CD4-positive, alpha-beta T cell treated with Interleukin-4 for 4 hours (primary cell): Measurements from ENCODE around the gene ZBTB16.

Experiments
- DNase-seq: peaks from one replicate; pipeline ENCODE4 v3.0.0-alpha.2; 2020

ZBTB16 gene

DNA sequence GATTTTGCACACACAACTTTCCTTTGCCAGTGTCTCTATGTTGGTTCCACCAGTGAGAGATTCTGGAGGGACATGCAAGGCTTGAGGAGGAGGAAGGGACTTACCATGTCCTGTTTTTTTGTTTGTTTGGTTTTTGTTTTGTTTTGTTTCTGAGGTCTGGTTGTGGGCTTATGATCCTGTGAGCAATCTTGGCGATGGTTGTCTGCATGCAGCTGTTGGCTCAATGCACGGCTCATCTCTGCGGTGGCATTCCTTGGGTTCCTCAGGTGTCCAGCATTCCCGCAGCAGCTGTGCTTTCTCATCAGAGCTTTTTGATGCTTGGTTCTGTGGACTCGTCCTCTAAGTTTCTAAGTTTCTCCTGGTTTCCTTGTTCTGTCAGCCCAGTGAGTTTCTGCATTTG lies 231.9 kb downstream of the ZBTB16 start:
- no peak for DNase-seq

DNA sequence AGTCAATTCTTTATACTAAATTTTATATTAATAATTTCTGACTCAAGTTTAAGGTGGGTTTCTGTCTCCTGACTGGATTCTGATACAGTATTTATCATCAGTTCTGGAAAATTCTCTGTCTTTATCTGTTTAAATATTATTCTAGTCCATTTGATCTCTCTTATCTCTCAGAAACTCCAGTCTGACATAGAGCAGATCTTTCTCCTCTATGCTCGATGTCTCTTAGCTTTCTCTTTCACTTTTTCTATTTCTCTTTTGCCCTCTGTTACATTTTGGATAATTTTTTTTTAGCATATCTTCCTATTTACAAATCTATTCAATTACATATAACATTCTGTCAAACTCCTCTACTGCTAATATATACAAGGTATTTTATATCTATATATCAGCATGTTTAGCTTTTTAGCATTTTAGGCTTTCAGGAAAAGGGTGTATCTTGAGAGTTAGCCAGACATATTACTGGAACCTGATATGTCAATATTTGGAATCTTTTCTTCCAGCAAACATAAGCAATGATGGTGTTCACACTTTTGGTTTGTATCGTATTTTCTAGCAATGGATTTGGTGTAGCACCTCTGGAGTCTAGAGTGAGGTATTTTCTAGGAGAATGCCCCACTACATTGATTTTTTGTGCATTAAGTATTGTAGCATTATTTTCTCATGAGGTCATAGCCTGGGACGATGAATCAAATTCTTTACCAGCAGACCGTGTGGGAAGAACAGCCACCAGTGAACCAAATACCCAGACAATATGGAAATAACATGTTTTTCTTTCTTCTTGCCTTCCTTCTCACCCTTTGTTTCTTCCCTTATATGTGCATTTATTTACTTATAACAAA lies 232.6 kb downstream of the ZBTB16 start:
- no peak for DNase-seq

DNA sequence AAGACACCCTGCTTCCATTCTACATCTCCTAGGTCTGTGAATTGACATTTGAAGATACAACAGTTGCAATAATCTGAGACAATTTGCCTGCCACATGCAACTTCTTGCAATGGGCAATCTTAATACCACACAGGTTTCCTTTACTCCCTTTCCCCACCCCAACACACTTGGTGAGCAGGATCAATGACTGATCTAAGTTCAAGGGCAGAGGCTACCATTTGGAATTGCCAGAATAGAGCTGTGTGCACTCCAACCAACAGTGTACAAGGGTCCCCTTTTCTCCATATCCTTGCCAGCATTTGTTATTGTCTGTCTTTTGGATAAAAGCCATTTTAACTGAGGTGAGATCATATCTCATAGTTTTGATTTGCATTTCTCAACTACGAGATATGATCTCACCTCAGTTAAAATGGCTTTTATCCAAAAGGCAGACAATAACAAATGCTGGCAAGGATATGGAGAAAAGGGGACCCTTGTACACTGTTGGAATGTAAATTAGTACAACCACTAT lies 233.7 kb downstream of the ZBTB16 start:
- no peak for DNase-seq

DNA sequence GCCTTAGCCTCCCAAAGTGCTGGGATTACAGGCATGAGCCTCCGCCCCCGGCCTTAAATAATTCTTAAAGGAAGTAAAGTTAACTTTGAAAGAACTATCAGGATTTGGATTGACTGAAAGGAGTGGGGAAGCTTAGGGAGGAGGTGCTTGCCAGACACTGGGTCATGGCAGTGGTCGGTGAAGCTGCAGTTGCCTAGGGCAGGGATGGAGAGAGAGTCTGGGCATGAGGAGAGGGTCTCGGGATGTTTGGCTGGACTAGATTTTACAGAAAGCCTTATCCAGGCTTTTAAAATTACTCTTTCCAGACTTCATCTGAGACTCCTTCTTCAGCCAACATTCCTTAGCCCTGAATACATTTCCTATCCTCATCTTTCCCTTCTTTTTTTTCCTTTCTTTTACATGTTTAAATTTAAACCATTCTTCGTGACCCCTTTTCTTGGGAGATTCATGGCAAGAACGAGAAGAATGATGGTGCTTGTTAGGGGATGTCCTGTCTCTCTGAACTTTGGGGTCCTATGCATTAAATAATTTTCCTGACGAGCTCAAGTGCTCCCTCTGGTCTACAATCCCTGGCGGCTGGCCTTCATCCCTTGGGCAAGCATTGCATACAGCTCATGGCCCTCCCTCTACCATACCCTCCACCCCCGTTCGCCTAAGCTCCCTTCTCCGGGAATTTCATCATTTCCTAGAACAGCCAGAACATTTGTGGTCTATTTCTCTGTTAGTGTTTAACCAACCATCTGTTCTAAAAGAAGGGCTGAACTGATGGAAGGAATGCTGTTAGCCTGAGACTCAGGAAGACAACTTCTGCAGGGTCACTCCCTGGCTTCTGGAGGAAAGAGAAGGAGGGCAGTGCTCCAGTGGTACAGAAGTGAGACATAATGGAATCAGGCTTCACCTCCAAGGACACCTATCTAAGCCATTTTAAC lies 236.4 kb downstream of the ZBTB16 start, which contains the start of gene NNMT:
Gene NNMT (plus strand): TSS at position 724 of the 929 bp plus-strand sequence. CDS start 158 bp downstream, at position 882.
- DNase-seq, result no peak

DNA sequence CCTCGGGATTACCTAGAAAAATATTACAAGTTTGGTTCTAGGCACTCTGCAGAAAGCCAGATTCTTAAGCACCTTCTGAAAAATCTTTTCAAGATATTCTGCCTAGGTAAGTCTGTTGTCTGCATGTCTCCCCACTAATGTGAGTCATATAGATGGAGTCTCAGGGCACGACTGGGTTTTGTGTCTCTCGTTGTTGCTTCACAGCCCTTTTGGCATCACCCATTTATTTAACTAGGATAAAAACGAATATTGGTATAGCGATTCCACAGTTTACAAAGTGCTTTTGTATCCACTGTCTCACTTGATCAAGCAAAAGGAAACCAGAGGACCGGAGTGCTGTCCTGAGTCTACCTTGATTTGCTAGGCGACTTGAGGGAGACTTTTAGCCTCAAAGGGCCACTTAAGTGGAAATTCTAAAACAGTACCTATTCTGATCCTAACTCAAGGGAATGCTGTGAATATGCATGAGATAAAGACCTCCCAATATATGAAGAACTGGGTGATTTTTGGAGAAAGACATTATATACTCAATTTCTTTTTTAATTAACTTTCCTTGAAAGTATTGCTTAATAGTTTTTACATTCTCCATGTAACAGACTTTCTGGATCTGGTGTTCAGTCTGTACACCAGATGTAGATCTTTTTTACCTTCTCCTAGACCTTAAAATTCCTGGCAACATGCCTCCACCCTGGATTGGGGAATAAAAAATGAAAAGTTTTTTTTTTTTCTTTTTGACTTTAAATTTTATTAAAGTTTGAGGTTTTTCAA lies 237.3 kb downstream of the ZBTB16 start:
- no peak for DNase-seq

DNA sequence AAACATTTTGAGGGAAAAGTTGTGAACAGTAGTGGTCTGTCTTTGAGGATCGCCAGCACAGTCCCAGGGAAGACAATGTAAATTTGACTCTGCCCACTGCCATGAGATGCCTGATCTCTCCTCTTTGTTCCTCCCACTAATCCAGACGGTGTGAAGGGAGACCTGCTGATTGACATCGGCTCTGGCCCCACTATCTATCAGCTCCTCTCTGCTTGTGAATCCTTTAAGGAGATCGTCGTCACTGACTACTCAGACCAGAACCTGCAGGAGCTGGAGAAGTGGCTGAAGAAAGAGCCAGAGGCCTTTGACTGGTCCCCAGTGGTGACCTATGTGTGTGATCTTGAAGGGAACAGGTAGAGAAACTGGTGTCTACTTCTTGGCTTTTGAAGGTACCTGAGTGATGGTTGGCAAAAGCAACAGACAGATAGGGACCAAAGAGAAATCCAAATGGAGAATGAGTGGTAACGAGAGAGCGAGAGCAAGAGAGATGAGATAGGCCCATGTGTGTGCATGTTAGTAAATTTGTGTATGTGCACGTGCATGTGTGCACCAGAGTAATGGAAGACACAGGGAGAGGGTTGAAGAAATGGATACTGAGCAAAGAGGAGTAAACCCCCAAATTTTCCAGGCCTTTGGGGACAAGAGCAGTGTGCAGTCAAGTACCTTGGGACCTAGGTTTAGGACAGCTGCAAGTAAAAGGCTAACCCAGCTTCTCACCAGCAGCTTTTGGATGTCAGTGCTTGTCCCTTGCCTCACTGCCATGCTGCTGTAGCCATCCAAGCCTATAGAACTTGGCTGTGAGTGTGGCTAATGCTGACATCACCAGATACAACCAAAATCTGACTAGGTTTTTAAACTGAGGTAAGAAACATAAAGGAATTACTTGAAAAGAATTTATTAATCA lies 238.5 kb downstream of the ZBTB16 start:
- DNase-seq, result no peak

DNA sequence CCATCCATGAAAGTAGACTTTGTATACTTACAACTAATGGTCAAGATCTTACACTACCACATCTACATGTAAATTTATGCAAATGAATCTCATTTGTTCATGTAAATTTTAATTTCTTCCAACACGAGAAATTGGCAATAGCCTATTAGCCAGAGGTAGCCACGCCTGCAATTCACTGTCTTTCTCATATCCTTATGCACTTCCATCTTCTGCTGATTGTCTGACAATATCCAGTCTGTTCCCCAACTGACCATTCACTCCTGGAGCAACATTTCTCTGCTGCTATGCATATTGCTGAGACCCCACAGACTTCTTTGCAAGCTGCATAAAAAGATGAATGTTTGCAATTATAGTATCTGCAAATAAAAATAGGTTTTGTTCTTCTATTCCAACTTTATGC lies 239.2 kb downstream of the ZBTB16 start:
- DNase-seq, result no peak
